ENCODE measurements around the gene PSORS1C1. TPM values are rescaled to one million over a fixed set of nuclear protein-coding genes. Genes with fewer than 3 reads are reported as not detected.

Gene PSORS1C1
- total RNA-seq, 1 experiment from 2014 or later, result not detected

- DNase-seq, result no peak
- no peaks in the 10 kb centered on the region for H3K27me3 ChIP-seq
- no peaks in the 10 kb centered on the region for H3K9me3 ChIP-seq
- H3K4me3 ChIP-seq, result no peak overlapping the region
- H3K36me3 ChIP-seq, result no peaks in the 10 kb centered on the region
Observed at GRCh38 chr6:31091680-31092079, 22.9 kb upstream of the PSORS1C1 start.

DNA sequence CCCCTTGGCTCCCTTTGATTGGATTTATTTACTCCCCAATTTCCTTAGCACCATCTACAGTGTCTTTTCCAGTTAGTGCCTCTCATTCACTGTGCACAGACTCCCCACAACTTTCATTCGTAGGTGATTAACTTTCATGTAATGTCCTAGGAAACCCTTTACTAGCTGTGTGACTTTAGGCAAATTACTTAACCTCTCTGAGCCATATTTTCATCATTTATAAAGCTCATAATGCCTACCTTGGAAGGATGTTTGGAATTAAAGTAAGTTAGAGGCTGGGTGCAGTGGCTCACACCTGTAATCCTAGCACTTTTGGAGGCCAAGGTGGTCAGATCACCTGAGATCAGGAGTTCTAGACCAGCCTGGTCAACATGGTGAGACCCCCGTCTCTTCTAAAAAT, 22.4 kb upstream of the PSORS1C1 start:
- H3K27me3 ChIP-seq, result no peaks in the 10 kb centered on the region
- no peak overlapping the region for H3K4me3 ChIP-seq
- DNase-seq, result no peak
- no peaks in the 10 kb centered on the region for H3K36me3 ChIP-seq
- no peaks in the 10 kb centered on the region for H3K9me3 ChIP-seq

DNA sequence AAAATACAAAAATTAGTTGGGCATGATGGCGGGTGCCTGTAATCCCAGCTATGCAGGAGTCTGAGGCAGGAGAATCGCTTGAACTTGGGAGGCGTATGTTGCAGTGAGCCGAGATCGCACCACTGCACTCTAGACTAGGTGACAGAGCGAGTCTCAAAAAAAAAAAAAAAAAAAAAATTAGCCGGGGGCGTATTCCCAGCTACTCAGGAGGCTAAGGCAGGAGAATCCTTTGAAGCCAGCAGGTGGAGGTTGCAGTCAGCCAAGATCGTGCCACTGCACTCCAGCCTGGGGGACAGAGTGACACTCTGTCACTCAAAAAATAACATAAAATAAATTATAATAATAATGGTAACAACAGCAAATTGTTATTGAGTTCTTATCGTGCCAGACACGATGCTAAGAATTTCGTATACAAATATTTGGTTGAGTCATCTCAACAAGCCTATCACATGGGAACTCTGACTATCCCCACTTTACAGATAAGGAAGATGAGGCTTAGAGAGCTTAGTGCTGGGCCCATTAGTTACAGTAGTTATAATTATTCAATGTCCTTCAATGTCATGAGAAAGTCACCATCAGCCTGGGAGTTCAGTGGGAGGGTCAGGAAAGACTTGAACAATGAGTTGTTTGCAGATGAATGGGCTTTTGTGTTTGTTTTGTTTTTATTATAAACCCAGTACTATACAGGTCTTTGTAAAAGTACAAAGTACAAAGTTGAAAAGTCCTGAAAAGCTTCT, 21.7 kb upstream of the PSORS1C1 start:
- Histone ChIP-seq H3K9me3 (no peaks in the 10 kb centered on the region), H3K36me3 (no peaks in the 10 kb centered on the region)

DNA sequence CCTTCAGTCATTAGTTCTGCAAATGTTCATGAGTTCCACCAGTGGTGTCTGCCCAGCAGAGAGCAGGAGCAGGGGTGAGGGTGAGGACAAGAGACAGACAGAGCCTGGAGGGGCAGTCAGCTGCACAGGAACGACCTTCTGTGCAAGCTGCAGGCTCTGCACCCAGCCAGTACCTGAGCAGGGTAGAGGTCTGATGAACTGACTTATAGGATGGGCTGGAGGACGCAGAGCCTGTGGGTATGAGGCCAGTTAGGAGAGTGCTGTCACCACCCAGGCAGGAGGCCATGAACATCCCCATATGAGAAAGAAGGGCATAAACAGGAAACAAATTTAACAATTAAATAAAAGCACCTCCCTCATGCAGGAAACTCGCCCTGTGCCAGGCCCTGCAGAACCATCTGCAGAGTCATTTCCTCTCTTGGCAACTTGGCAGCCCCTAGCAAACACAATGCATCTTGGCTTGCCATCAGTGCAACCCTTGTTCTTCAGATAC, 20.2 kb upstream of the PSORS1C1 start:
- Histone ChIP-seq H3K9me3 (no peaks in the 10 kb centered on the region), H3K27me3 (no peaks in the 10 kb centered on the region), H3K36me3 (no peaks in the 10 kb centered on the region), H3K4me3 (no peak overlapping the region)
- DNase-seq, result peak; percentile 81

More for the DNA sequence above, 21.7 kb upstream of the PSORS1C1 start:
- H3K4me3 ChIP-seq, result no peak overlapping the region
- no peaks in the 10 kb centered on the region for H3K27me3 ChIP-seq
- no peak for DNase-seq

GRCh38 chr6:31096215-31096614, 18.4 kb upstream of the PSORS1C1 start:
- H3K9me3 ChIP-seq, result no peaks in the 10 kb centered on the region
- H3K4me3 ChIP-seq, result no peak overlapping the region
- no peak for DNase-seq
- H3K36me3 ChIP-seq, result no peaks in the 10 kb centered on the region
- no peaks in the 10 kb centered on the region for H3K27me3 ChIP-seq

GRCh38 chr6:31096656-31097055, 17.9 kb upstream of the PSORS1C1 start:
- Histone ChIP-seq H3K4me3 (no peak overlapping the region), H3K9me3 (no peaks in the 10 kb centered on the region), H3K36me3 (no peaks in the 10 kb centered on the region), H3K27me3 (no peaks in the 10 kb centered on the region)
- no peak for DNase-seq

- no peaks in the 10 kb centered on the region for H3K36me3 ChIP-seq
- H3K9me3 ChIP-seq, result no peaks in the 10 kb centered on the region
- DNase-seq, result no peak
- H3K27me3 ChIP-seq, result no peaks in the 10 kb centered on the region
- H3K4me3 ChIP-seq, result no peak overlapping the region
Observed at GRCh38 chr6:31098449-31098938, 16.1 kb upstream of the PSORS1C1 start.

DNA sequence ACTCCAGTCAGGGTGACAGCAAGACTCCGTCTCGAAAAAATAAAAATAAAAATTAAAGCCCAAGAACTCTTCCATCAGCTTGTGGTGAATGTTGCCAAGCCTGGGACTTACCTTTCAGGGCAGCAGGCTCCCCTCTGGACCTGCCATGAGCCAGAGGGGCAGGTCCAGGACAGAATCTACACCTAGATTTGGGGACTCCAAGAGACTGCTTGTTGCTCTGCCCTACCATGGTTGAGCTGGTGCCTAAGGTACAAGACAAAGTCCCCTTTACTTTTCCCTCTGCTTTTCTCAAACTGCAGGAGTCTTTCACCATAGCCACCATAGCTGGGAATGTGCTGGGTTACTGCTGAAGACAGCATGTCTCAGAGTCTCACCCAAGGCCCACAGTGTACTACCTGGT, 11.5 kb upstream of the PSORS1C1 start:
- no peaks in the 10 kb centered on the region for H3K36me3 ChIP-seq
- H3K27me3 ChIP-seq, result no peaks in the 10 kb centered on the region
- DNase-seq, result no peak
- H3K4me3 ChIP-seq, result no peak overlapping the region
- H3K9me3 ChIP-seq, result no peaks in the 10 kb centered on the region

DNA sequence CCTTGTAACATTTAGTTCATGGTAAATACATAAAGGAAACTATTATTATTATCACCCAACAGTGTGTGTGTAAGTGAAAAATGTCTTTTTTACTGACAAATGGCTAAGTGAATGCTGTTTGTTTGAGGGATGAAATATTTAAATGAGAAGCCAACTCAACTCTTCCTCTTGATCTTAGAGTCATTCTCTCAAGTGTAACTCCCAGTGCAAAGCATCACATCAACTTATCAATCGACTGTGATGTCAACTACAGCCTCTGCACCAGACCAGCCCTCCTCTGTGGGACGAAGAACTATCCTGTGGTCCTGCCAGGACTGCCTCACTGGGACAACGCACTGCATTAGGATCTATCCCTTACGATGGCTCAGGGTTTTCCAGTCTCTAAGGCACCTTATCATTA, 7.5 kb upstream of the PSORS1C1 start:
- no peaks in the 10 kb centered on the region for H3K9me3 ChIP-seq
- H3K36me3 ChIP-seq, result no peaks in the 10 kb centered on the region
- no peaks in the 10 kb centered on the region for H3K27me3 ChIP-seq
- DNase-seq, result no peak
- H3K4me3 ChIP-seq, result no peak overlapping the region

DNA sequence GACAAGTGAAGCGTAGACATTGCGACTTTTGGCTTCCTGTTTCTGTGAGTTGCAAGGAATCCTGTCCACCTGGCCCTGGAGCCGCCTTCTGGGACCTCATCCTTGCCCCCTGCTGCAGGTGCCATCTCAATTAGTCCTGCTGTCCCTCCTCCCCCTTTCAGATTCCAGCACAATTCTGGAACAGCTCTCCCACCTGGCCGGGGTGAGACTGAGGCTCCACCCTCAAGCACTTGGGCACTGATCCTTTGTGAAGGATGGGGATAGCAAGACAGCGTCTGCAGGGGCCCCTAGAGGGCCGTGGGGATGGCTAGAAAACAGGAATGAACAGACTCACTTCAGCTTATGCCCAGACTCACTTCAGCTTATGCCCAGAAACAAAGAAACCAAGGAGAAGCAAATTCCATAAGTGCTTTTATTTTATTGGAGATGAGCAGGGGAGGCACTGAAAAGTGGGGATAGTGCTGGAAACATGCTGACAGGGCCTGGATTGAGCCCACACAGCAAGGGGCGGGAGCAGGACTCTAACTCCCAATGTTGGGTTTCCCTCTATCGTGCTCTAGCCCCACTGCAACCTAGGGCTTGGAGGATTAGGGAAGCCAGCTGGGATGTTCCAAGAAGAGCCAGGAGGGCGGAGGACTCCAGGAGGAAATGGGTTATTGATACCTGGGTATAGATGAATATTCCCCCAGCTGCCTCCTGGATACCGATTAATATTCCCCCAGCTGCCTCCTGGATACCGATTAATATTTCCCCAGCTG, 3.6 kb upstream of the PSORS1C1 start:
- Histone ChIP-seq H3K4me3 (no peak overlapping the region), H3K27me3 (no peaks in the 10 kb centered on the region), H3K36me3 (no peaks in the 10 kb centered on the region), H3K9me3 (no peaks in the 10 kb centered on the region)
- no peak for DNase-seq

- no peak for DNase-seq
- H3K27me3 ChIP-seq, result no peaks in the 10 kb centered on the region
- H3K36me3 ChIP-seq, result no peaks in the 10 kb centered on the region
Observed at GRCh38 chr6:31111712-31112111, 2.9 kb upstream of the PSORS1C1 start.

GRCh38 chr6:31112478-31112877, 2.1 kb upstream of the PSORS1C1 start, which contains the start of gene C6orf15:
TSS of gene C6orf15 (minus strand) at chr6:31112575. CDS start at chr6:31112555, 20 bp downstream.
- H3K4me3 ChIP-seq, result no peak within 1 kb of the TSS
- H3K36me3 ChIP-seq, result no peaks in the 10 kb centered on the region
- H3K9me3 ChIP-seq, result no peaks in the 10 kb centered on the region
- no peaks in the 10 kb centered on the region for H3K27me3 ChIP-seq
- no peak for DNase-seq

More at GRCh38 chr6:31111712-31112111, 2.9 kb upstream of the PSORS1C1 start:
- H3K9me3 ChIP-seq, result no peaks in the 10 kb centered on the region
- no peak overlapping the region for H3K4me3 ChIP-seq

GRCh38 chr6:31113861-31114540, 599 bp upstream of the PSORS1C1 start:
- DNase-seq, result peak; percentile 90
- Histone ChIP-seq H3K4me3 (no peak overlapping the region), H3K9me3 (no peaks in the 10 kb centered on the region), H3K36me3 (no peaks in the 10 kb centered on the region), H3K27me3 (no peaks in the 10 kb centered on the region)

DNA sequence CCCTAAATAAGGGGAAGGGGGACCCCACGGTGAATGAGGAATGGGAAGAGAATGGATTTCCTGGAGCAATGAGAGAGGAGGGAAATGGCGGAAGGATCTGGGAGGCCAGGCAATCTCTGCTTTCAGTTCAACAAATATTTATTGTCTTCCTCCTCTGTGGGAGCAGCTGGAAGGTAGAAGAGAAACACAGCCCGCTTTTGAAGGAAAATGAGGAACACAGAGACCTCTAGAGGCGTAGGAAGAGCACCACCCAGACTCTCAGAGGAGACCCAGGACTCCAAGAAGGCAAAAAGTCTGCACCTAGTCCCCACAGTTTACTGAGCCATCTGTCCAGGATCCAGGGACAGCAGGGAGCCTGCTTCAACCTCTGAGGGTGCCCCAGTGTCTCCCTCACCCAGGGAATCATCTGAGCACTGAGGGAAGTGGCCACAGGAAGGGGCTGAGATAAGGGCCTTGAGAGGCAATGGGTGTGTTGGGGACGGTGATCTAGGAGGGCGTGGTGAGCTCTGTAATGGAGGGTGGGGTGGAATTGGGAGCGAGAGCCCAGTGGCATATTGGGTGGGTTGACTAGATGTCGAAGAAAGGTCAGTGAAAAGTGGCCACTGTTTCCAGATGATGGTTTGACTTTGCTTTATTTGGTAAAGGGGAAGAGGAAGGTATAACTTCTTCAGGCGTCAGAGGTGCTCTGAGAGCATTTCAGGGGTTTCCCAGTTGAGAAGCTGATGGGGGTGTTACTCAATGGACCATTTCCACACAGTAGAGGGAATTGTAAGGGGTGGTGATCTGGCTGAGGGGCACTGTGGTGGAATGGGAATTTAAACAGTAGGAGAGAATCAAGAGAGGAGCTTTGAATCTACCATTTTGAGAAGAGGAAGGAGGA, 610 bp downstream of the PSORS1C1 start:
- H3K9me3 ChIP-seq, result no peaks in the 10 kb centered on the region
- no peak for DNase-seq
- no peak overlapping the region for H3K4me3 ChIP-seq
- H3K27me3 ChIP-seq, result no peaks in the 10 kb centered on the region
- no peaks in the 10 kb centered on the region for H3K36me3 ChIP-seq

GRCh38 chr6:31115941-31116560, 1.5 kb downstream of the PSORS1C1 start:
- Histone ChIP-seq H3K27me3 (no peaks in the 10 kb centered on the region), H3K9me3 (no peaks in the 10 kb centered on the region), H3K4me3 (no peak overlapping the region), H3K36me3 (no peaks in the 10 kb centered on the region)
- no peak for DNase-seq
